Cortex of kidney (tissue), 1 donor: ENCODE data around the gene MRO.
"Not testable (repeated sequence)": the region's sequence is repeated elsewhere in the genome, so short reads cannot be mapped to it uniquely, and the experiment has no call there.

ENCODE experiments used
- DNase-seq: peaks from one replicate; lab custom pipeline; 2025; lab: John Stamatoyannopoulos, UW

The MRO gene

GRCh38 chr18:50791599-50792438, 28.0 kb downstream of the MRO start:
- DNase-seq = no peak

DNA sequence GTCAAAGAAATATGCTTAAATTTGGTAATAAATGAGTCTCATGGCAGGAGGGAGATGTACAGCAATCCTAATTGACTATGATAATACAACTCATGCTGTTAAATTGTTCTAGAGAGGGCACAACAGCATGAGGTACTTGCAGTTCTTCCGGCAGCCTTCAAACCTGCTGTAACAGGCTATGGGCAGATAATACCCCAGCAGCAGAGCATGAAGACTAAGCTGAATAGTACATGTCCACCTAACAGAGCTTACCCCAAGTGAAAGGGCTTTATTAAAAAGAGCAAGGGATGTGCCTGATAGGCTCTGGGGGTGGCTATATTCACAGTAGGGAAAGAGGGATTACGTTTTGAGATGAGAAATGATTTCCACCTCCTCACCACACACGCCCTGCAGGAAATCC, 28.9 kb downstream of the MRO start:
- no peak for DNase-seq

DNA sequence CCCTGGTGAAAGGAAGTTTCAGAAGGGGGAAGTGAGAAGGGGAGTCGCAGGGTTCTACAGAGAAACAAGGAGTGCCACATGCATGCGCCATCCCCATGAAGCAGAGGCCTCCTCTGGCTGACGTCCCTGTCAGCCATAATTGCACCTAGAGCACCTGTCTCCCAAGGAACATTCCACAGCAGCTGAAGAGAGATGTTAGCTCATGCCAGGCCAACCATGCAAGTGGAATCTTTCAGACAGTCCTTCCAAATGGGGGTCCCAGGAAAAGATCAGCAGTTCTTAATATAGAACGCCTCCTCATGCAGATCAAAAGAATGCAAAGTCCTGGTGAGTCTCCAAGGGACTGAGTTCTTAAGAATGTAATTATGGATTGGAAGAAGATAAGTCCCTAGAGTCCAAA, 29.6 kb downstream of the MRO start:
- DNase-seq = no peak

DNA sequence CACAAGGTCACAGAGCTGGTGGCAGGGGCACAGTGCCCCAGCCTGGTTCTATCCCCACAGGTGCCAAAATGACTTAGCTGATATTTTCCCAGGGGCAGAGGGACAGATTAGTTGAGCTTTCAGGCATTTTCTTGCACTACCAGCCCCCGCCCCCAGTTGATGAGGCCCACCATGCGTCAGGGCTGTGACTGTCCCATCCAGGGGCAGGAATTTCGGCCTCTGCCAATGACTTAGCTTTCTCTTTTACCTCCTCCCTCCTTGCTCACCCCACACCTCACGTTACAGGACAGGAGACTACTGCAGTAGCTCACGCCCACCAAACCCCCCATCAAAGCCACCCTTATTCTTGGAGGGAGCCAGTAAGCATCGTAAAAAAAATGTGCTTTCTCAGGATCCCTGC, 31.5 kb downstream of the MRO start:
- no peak for DNase-seq

DNA sequence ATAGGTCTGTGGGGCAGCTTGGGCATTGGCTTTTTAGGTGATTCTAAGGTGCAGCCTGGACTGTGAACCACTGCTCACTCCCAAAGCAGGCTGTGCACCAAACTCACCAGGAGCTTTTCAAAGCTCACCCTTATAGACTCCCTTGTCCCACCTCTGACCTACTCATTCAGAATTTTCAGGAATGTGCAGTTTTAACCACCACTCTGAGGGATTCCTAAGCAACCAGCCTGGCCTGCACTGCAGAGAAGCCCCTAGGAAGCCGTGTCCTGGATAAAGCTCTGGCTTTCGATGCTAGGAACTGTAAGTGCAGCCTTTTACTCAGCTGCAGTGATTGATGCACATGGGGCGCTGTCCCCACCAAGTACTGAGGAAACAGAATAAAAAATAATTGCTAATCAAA, 33.0 kb downstream of the MRO start:
- DNase-seq = no peak

GRCh38 chr18:50783553-50783952, 36.3 kb downstream of the MRO start:
- no peak for DNase-seq

GRCh38 chr18:50779021-50779420, 40.8 kb downstream of the MRO start:
- DNase-seq = not testable (repeated sequence)

GRCh38 chr18:50776383-50776782, 43.4 kb downstream of the MRO start:
- DNase-seq = no peak

DNA sequence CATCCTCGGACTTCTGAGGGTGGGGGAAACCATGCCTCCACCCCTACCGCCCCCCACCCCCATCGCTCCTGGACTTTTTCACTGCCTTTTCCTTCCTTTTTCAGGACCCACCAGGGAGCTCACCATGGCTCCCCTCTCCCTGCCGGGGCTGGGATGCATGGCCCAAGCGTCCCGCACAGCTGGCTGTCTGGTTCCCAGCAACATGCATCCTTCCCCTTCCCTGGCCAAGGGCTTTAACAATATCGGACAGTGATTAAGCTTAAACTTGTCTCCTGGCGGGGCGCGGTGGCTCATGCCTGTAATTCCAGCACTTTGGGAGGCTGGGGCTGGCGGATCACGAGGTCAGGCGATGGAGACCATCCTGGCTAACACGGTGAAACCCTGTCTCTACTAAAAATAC, 44.1 kb downstream of the MRO start:
- no peak for DNase-seq

- DNase-seq = no peak
These were observed 44.6 kb downstream of the MRO start for GRCh38 chr18:50775207-50775606.

DNA sequence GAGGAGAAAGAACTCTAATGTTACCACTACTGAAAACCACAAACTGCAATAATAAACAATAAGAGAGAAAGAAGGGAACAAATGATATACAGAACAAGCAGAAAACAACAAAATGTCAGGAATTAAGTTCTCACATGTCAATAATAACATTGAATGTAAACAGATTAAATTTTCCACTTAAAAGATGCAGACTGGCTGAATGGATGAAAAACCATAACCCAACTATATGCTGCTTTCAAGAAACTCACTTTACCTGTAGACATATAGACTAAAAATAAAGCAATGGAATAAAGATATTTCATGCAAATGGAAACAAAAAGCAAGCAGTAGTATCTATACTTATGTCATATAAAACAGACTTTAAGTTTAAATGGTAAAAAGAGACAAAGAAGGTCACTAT, 50.4 kb downstream of the MRO start:
- no peak for DNase-seq

- no peak for DNase-seq
These were observed 62.5 kb downstream of the MRO start for GRCh38 chr18:50757358-50757757.

GRCh38 chr18:50754297-50754696, 65.5 kb downstream of the MRO start:
- no peak for DNase-seq

DNA sequence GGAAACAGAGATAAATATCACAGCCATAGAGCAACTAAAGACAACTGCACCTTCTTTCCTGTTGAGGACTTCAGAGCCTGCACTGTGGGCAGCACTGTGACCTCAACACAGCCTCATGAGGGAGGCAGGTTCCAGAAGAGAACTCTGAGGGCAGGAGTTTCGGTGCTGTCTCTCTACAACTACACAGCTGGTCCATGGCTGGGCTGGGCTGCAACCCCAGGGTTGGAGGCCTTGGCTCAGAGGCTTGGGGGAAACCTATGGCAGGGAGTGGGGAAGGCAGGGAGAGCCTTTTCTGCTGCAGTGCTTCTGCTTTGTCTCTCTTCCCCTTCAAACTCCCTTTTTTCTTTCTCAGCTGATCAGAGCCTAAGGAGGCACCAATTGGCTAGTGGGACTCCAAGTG, 66.5 kb downstream of the MRO start:
- no peak for DNase-seq

DNA sequence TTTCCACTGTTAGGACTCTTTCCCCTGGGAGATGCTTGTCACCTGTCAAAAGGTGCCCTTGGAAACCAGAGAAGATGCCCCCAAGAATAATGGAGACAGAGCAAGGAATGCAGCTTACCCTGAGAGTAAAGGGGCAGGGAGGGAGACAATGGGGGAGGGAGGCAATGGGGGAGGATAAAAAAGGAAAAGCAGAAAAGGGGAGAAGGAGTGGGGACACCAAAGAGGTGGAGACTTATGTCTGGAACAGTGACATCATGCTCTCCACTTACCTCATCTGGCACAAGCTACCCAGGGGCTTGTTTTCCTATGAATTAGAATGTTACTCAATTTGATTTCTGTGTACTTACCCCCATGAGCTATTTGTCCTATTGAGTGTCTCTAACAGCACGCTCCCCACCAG, 67.9 kb downstream of the MRO start:
- DNase-seq = no peak

GRCh38 chr18:50751490-50751889, 68.3 kb downstream of the MRO start:
- DNase-seq = no peak

GRCh38 chr18:50750546-50750945, 69.3 kb downstream of the MRO start:
- DNase-seq = no peak

DNA sequence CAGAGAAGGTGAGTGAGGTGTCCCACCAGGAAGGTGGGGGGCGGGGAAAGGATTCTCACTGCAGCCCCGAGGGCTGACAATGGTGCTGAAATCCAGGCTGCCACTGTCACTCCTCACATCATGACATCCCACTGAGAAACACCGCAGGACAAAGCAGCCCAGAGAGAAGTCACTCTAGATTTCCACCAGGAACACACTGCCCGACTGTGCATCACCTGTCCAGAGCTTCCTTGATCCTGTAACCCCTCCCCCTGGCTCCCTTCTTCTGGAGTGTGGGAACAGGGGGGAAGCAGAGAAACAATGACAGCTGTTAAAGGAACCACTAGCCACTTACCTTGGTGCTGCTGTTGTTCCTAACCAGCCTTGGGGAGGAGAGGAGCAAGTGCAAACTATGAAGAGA, 69.9 kb downstream of the MRO start:
- DNase-seq = no peak

DNA sequence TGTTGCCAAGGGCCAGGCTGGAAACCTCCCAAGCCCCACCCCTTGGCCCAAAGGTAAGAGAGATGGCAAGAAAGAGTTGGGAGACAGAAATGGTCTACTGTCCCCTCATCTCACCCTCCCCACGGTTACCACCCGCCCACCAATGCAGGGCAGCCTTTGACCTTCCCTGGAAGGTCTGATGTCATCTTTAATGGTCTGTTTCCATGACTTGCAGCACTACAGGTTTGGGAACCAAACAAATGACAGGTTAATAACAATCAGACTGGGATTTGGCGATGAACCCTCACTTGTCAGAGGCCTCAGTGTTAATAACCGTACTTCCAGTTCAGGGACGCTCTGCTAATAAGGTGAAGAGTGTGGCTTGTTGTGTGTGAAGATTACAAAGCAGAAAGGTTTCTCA, 70.4 kb downstream of the MRO start:
- DNase-seq = no peak

GRCh38 chr18:50748243-50749229, 71.3 kb downstream of the MRO start:
- no peak for DNase-seq

DNA sequence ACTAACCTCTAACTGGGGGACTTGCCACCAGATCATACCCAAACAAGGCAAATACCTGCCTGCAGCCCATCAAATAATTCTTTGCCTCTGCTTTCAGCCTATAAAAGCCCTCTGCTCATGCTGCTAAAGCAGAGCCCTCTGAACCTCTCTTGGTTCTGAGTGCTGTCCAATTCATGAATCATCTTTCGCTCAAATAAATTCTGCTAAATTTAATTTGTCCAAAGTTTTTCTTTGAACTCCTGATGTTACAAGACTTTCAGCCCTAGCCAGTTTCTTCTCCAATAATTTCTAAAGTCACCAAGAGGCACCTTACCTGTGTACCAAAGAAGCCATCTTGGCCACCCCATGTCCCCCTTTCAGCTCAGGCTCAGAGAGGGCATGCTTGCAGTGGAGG, 72.0 kb downstream of the MRO start:
- DNase-seq = no peak

DNA sequence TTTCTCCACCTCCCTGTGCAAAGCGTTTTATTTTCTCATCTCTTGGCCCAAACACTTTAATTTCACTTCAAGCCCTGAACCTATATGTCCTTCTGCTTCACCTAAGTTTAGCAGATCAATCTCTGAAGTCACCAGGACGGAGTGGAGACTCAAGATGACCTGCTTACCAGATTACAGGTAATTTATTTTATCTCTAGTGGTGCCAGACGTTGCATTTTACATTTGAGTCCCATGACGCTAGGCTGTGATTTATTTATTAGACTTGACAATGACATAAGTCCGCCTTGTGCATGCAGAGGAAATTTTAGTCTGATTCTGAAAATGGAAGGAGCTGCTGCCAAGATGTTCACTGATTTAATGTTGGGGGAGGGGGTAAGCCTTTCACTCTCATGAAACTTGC, 73.9 kb downstream of the MRO start:
- DNase-seq = no peak
